GM12892 (cell line): ENCODE data around the gene MIOX.
"Not testable (repeated sequence)": the region's sequence is repeated elsewhere in the genome, so short reads cannot be mapped to it uniquely, and the experiment has no call there.

Experiments
- DNase-seq: peaks from one replicate; pipeline ENCODE4 v3.0.0; 2011; ENCODE audit not compliant: insufficient read length
- FAIRE-seq: peaks from 2 replicates; lab custom pipeline; 2011; peaks lifted over from hg19 to GRCh38; lab: Jason Lieb, UNC
- POLR2A ChIP-seq: IDR thresholded peaks from 2 replicates; pipeline ENCODE4 v1.6.1; 2011; ENCODE audit warnings: low read depth, low read length, control low read depth
- POLR2AphosphoS5 ChIP-seq: IDR thresholded peaks from 2 replicates; pipeline ENCODE4 v1.6.1; 2011; ENCODE audit warnings: low read depth, low read length, control low read depth
- TAF1 ChIP-seq: IDR thresholded peaks from 2 replicates; pipeline ENCODE4 v1.6.1; 2011; ENCODE audit warnings: low read depth, mild to moderate bottlenecking, control low read depth, low read length, borderline replicate concordance

MIOX gene

DNA sequence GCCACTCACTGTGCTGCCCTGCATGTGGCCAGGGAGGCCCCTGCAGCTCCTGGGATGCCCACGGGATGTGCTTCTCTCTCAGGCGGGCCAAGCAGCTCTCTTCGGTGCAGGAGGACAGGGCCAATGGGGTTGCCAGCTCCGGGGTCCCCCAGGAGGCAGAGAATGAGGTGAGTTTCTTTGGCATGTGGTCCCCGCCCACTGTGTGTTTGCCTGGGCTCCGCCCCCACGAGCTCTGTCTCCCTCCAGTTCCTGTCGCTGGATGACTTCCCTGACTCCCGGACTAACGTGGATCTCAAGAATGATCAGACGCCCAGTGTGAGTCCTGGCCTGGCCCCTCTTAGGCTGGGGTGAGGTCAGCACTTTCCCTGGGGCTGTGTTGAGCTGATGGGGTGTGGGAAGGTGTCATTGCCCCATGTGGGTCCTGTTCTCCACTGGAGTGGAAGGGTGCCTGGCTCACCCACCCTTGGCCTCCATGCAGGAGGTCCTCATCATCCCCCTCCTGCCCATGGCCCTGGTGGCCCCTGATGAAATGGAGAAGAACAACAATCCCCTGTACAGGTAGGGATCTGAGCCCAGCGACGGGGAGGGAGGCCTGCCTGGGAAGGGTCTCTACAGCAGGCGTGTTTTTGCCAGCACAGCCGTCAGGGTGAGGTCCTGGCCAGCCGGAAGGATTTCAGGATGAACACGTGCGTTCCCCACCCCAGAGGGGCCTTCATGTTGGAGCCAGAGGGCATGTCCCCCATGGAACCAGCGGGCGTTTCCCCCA lies 31.0 kb downstream of the MIOX start:
- FAIRE-seq (no peak), DNase-seq (no peak)
- TF ChIP-seq POLR2A = no peak
- TF ChIP-seq TAF1 = no peak
- no peak for TF ChIP-seq POLR2AphosphoS5

DNA sequence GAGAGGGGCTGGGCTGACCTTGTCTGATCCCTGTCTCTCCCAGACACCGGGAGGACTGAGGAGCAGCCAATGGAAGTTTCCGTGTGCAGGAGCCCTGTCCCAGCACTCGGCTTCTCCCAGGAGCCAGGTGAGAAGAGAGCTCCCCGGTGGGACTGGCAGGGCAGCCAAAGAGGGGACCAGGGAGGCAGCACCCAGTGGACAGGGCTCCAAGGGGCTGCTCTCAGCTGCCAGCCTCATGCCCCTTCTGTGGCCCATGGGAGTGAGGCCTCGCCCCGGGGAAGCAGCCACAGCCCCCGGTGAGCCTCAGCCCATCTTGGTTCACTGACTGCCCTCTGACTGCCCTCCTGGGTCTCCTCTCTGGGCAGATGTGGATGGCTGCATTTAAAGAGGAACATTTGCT lies 31.9 kb downstream of the MIOX start:
- DNase-seq (no peak), FAIRE-seq (no peak)
- no peak for TF ChIP-seq POLR2AphosphoS5
- TF ChIP-seq TAF1 = no peak

DNA sequence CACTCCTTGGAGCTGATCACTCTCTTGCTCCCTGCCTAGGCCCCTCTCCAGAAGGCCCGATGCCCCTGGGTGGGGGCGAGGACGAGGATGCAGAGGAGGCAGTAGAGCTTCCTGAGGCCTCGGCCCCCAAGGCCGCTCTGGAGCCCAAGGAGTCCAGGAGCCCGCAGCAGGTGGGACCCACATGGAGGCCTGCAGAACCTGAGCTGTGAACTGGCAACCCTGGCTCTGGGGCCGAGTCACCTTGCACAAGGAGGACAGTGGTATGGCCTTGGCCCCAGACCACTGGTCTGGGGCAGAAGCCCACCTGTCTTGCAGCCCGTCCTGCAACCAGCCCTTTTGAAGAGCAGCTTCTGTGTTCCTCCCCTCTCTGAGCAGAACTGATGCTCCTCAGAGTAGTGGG lies 32.5 kb downstream of the MIOX start:
- no peak for TF ChIP-seq POLR2AphosphoS5
- no peak for FAIRE-seq
- DNase-seq = no peak

DNA sequence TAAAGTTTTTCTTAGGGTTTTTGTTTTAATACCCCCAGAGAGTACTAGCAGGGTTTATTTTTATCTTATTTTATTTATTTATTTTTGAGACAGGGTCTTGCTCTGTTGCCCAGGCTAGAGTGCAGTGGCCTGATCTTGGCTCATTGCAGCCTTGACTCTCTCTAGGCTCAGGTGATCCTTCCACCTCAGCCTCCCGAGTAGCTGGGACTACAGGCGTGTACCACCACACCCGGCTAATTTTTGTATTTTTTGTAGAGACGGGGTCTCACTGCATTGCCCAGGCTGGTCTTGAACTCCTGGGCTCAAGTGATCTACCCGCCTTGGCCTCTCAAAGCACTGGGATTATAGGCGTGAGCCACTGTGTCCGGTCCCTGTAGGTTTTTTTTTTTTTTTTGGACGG lies 33.5 kb downstream of the MIOX start:
- DNase-seq, FAIRE-seq: not testable (repeated sequence)

DNA sequence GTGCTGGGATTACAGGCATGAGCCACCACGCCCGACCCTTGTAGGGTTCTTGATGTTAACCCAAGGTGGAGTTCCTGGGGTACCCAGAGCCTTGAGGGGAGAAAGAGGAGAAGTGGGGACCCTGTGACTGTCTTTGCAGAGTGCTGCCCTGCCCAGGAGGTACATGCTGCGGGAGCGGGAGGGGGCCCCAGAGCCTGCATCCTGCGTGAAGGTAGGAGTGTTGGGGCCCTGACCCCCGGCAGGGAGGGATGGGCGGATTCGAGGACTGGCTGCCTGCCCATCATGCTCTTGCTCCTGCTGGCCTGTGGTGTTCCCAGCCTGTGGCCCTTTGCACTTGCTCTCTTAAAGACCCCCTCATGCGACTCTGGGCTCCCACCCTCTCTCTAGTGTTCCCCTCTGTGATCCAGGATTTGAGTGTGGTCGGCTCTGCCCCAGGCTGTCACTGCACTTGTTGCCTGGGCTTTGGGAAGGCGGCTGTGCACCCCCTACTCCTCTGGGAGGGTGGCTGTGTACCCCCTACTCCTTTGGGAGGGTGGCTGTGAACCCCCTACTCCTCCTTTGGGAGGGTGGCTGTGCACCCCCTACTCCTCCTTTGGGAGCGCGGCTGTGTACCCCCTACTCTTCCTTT lies 34.3 kb downstream of the MIOX start:
- no peak for TF ChIP-seq POLR2A
- TF ChIP-seq POLR2AphosphoS5 = no peak
- TF ChIP-seq TAF1 = no peak
- no peak for FAIRE-seq
- no peak for DNase-seq

DNA sequence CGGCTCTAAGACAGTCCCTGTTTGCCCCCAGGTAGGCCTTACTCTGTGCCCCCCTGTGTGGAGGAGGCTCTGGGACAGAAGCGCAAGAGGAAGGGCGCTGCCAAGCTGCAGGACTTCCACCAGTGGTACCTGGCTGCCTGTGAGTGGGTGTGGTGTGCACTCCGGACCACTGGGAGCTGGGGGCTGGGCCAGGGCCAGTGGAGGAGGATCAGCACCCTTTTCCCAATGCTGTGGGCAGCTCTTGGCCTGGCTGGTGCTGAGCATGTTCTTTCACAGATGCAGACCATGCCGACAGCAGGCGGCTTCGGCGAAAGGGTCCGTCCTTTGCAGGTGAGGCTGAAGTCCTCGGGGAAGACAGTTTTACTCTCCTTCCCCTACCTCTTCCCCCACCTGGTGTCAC lies 35.1 kb downstream of the MIOX start:
- FAIRE-seq (no peak), DNase-seq (no peak)
- no peak for TF ChIP-seq TAF1
- TF ChIP-seq POLR2A = no peak
- peak; percentile 38; the same call in 1 of the 2 replicates for TF ChIP-seq POLR2AphosphoS5

DNA sequence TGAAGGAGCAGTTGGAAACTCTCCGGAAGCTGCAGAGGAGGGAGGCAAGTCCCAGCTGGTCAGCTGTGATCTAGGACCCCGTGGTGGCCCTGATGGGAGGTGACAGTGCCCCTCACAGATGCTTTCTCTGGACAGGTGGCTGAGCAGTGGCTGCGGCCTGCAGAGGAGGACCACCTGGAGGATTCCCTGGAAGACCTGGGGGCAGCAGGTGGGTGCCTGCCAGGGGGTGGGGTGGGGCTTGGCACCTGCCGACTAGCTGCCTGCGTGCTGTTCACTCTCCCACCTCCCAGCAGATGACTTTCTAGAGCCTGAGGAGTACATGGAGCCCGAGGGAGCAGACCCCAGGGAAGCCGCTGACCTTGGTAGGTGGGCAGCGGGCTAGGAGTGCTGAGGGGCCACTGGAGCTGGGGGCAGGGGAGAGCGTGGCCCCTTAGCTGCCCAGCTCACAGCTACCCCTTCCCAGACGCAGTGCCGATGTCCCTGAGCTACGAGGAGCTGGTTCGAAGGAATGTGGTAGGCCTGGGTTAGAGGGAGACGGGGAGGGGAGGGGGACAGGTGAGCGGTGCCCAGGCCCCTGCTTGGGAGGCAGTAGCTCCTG lies 35.6 kb downstream of the MIOX start:
- TF ChIP-seq TAF1 = no peak
- no peak for TF ChIP-seq POLR2AphosphoS5
- no peak for TF ChIP-seq POLR2A
- FAIRE-seq (no peak), DNase-seq (no peak)

DNA sequence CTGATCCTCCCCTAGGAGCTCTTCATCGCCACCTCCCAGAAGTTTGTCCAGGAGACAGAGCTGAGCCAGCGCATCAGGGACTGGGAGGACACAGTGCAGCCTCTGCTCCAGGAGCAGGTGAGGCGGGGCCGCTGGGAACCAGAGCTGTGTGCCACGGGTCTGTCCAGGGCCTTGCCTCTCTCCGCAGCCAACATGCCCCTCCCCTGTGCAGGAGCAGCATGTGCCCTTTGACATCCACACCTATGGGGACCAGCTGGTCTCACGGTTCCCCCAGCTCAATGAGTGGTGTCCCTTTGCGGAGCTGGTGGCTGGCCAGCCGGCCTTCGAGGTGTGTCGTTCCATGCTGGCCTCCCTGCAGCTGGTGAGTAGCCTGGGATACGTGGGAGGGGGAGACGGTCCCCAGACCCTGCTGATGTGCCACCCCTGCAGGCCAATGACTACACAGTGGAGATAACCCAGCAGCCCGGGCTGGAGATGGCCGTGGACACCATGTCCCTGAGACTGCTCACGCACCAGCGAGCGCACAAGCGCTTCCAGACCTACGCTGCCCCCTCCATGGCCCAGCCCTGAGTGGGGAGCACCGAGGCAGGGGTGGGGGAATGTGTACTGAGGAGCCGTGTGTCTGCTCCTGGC lies 36.3 kb downstream of the MIOX start:
- no peak for DNase-seq
- FAIRE-seq = no peak
- TF ChIP-seq TAF1 = no peak
- no peak for TF ChIP-seq POLR2AphosphoS5
- peak; percentile 36 for TF ChIP-seq POLR2A

DNA sequence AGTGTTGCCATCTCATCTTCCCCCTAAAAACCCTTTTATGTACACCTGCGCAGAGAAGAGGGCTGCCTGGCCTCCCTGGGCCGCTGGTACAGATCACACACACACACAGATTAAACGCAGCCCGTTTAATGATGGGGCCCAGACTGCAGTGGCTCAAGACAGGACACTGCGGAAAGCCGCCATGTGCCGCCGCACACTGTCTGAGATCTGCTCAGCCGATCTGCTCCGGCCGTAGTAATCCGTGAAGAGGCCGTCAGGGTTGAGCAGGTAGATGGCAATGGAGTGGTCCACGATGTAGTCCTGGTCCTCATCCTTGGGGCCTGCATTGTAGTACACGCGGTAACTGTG lies 36.8 kb downstream of the MIOX start:
- DNase-seq = no peak
- 0 out of 2 replicates have a peak, but pooled peaks have one; percentile 16 for TF ChIP-seq POLR2A
- no peak for TF ChIP-seq TAF1
- no peak for FAIRE-seq

DNA sequence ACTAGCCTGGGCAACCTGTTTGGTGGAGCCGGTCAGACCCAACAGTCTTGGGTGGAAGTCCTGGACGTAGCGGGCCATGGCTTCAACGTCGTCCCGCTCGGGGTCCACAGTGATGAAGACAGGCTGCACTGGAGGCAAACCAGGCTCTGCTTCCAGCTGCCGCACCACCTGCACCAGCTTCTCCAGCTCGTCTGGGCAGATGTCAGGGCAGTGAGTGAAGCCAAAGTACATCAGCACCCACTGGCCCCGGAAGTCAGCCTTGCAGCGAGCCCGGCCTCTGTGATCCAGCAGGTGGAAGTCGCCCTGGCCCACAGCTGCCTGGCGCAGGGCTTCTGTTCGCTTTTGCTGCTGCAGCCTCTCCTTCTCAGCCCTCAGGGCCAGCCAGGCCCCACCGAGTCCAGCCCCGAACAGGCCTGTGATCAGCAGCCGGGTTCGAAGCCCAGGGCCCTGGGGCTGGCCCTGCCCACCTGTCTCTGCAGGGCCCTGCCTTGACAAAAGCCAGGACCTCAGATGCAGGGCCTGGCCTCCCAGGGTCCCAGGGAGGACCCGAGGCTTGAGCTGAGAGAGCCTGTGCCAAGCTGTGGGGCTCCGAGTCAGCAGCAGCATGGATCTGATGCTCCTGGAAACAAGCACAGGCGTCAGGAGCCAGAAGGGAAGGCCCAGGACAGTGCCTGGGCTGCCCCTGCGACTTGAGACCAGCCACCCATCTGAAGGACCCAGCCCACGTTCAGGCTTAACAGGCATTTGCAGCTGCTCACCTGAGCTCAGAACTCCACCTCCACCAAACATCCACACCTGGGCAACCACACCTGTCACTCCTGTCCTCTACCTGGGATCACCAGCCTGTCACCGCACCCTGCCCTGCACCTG lies 37.4 kb downstream of the MIOX start:
- no peak for DNase-seq
- no peak for FAIRE-seq
- TF ChIP-seq POLR2A = peak; percentile 33; the same call in 1 of the 2 replicates
- no peak for TF ChIP-seq TAF1

DNA sequence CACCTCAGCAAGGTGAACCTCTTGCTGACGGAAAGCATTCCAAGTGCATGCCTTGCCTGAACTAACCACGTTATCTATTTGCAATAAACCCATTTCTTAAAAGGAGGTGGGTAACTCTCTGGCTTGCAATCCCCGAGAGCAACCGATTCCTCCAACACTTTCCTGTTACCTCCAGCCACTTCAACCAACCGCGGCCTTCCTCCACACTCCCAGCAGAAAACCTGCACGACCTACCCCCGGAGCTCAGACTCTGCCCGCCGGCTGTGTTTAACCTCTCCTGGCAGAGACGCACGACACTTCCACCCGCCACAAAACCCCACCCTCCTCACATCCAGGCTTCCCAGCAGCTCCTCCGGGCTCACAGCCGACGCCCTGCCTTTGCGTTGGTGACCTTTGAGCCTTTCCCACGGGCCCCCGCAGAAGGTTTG lies 38.0 kb downstream of the MIOX start:
- TF ChIP-seq POLR2AphosphoS5 (peak; percentile 85), TAF1 (0 out of 2 replicates have a peak, but pooled peaks have one; percentile 9), POLR2A (no peak; the same call in 1 of the 2 replicates)
- FAIRE-seq (no peak), DNase-seq (no peak)
